GM12872 (cell line): ENCODE measurements around the gene MLANA.

Experiments used
- TF ChIP-seq, protein P1 (sequence below): IDR thresholded peaks from 3 replicates; pipeline ENCODE4 v1.5.1; 2011; ENCODE audit warnings: low read depth, mild to moderate bottlenecking, low read length, moderate library complexity; ENCODE audit not compliant: insufficient read depth

MLANA gene

DNA sequence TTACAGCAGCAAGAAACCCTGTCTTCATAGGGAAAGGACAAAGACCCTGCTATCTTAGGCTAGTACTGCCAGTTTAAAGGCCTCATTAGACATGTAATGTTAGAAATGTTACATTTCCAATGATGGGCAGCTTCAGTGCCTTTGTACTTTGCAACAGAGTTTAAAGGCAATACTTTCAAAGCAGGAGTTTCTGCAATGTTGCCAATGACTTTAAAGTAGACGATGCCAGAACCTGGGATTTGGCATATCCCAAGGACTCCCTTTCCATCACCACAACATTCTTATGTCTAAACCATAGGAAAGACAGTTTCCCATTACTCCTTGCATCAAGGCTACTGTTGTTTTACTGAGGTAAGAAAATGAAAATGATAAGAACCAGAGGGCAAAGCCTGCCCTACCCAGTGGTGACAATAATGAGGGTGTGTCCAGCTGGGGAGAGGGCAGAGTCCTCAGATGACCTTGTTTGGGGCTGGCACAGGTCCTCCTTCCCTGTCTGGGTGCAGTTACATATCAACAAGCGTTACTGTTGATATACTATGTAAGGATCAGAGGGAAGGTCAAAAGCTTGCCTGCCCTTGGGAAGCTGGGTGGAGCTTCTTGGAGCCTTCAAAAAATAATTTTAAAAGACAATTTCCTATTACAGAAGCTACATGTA, 27.5 kb upstream of the MLANA start:
- TF ChIP-seq, protein P1, sequence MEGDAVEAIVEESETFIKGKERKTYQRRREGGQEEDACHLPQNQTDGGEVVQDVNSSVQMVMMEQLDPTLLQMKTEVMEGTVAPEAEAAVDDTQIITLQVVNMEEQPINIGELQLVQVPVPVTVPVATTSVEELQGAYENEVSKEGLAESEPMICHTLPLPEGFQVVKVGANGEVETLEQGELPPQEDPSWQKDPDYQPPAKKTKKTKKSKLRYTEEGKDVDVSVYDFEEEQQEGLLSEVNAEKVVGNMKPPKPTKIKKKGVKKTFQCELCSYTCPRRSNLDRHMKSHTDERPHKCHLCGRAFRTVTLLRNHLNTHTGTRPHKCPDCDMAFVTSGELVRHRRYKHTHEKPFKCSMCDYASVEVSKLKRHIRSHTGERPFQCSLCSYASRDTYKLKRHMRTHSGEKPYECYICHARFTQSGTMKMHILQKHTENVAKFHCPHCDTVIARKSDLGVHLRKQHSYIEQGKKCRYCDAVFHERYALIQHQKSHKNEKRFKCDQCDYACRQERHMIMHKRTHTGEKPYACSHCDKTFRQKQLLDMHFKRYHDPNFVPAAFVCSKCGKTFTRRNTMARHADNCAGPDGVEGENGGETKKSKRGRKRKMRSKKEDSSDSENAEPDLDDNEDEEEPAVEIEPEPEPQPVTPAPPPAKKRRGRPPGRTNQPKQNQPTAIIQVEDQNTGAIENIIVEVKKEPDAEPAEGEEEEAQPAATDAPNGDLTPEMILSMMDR = no peak

- TF ChIP-seq, protein P1 = no peak
These were observed 26.2 kb upstream of the MLANA start for GRCh38 chr9:5864446-5864845.

DNA sequence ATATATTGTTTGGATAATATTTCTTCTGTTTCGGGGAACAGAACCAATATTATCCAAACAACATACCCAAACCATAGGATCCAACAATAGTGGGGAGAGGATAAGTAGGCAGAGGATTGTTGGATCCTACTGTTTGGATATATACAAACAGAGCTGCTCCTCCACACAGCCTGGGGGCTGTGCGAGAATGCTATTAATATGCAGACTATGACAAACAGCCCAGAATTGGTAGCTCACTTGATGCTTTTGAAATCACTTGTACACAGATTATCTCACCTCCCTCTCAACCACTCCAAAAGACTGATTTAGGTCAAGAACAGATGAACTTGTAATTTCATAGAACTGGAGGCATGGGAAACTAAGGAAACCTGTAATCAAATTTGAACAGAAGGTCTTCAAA, 24.4 kb upstream of the MLANA start:
- TF ChIP-seq, protein P1 = no peak

- TF ChIP-seq, protein P1 = no peak
These were observed 24.0 kb upstream of the MLANA start for GRCh38 chr9:5866685-5867084.

DNA sequence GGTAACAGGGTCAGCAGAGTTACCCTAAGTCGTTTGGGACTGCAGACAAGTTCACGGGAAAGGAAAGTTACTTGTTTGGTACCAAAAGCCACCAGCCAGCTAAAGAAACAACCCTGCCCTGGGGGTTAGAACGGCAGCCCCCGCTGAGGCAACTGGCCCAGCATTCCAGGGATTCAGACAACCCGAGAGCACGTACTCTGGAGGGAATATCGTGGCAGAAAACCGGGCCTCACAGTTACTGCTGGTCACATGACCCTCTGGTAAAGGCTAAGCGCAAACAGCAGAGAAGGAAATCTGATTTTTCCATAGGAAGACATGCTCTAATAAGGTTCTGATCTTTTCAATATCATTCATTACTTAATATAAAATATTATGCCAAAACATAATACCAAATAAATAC, 22.5 kb upstream of the MLANA start:
- TF ChIP-seq, protein P1 = no peak

DNA sequence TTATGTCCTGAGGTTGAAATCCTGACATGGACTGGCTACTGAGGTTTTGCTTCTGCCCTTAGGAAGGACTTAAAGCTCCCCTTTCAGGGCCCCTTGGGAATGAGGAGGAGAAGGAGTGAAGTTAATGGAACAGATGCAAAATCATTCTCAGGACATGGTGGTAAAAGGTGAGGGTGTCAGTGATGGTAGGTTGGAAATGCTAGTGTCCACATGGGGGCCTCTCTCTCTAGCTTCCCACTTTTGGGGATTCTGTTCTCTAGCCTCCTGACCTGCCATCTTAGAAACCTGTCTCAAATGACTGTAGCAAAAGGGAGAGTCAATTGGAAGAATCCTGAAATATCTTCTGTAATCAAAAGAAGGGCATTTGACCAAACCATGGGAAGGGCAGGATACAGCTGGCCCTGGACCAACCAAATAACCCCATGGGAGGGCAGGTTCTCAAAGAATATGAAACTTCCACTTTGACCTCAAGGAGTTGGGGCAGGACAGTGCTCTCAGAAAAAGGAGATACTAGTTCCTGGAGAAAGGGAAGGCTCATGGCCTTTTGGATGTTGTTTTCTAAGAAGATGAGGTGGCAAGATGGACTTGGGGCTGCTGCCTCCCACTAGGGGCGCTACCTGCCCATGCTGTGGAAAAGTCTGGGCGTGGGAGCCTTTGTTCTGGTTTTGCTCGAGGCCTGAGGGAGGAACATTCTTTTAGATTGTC, 21.2 kb upstream of the MLANA start:
- TF ChIP-seq, protein P1 = peak; percentile 71

DNA sequence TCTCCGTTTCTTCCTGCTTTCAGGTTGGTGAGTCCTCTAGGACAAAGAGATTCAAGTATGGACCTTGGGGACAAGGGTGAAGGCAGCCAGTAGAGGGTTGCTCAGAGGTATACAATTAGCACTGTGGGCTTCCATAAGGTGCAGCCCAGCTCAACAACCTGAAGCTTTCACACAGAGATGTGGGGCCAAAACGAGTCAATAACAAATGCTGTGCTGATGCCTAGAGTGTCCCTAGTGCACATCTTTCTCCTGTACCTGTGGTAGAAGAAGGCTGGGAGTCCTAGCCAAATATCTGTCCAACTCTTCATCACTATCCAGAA, 20.7 kb upstream of the MLANA start:
- TF ChIP-seq, protein P1 = no peak
